CD4-positive, alpha-beta T cell (primary cell): ENCODE measurements around the gene ME1. TPM values are rescaled to one million over a fixed set of nuclear protein-coding genes. Genes with fewer than 3 reads are reported as not detected.

Experiments
- ATAC-seq: fragments of 200-7000 bp; cut with Tn5 transposase; one replicate; pipeline ENCODE4 v1.10.0; 2022; ENCODE audit warnings: mild to moderate bottlenecking; ENCODE audit not compliant: poor library complexity
- CTCF ChIA-PET: fragments of 350-600 bp; sonication (Branson Sonifier 250); formaldehyde crosslinking; loops from one replicate; lab custom pipeline; 2021; ENCODE audit warnings: antibody characterized with exemption, inconsistent platforms; lab: Charles Lee
- POLR2A ChIA-PET: fragments of 350-600 bp; sonication (Branson Sonifier 250); formaldehyde crosslinking; loops from one replicate; lab custom pipeline; 2021; ENCODE audit warnings: antibody characterized with exemption, inconsistent platforms; lab: Charles Lee
- DNase-seq, 14 experiments: peaks; one replicate each; pipeline ENCODE4 v3.0.0-alpha.2; 2013 to 2020; ENCODE audit warnings: mixed read lengths in 2 of 14
- H3K27ac ChIP-seq, 2 donors: one replicate each; pipeline versions ENCODE4 v1.5.1 to v1.7.0; 2013; ENCODE audit warnings: low read length in 2 of 2, low read depth in 1 of 2, mild to moderate bottlenecking in 1 of 2
- H3K27me3 ChIP-seq, 2 experiments: 1 replicate in 1 of 2; 2 replicates in 1 of 2; pipeline versions ENCODE4 v1.6.1 to v1.7.0; 2013; ENCODE audit warnings: low read length in 2 of 2, control low read depth in 1 of 2, mild to moderate bottlenecking in 1 of 2, moderate library complexity in 1 of 2; ENCODE audit not compliant: insufficient read depth in 2 of 2, control insufficient read depth in 1 of 2
- H3K36me3 ChIP-seq: one replicate; pipeline ENCODE4 v1.6.1; 2013; ENCODE audit warnings: low read length, control low read depth; ENCODE audit not compliant: insufficient read depth
- H3K4me1 ChIP-seq: one replicate; pipeline ENCODE4 v1.6.1; 2013; ENCODE audit warnings: low read length, control low read depth; ENCODE audit not compliant: insufficient read depth
- H3K4me3 ChIP-seq: one replicate; pipeline ENCODE4 v1.5.1; 2013; ENCODE audit warnings: mild to moderate bottlenecking, low read length, moderate library complexity
- H3K9me3 ChIP-seq, 2 experiments: 1 replicate in 1 of 2; 2 replicates in 1 of 2; pipeline versions ENCODE4 v1.6.1 to v1.7.0; 2013; ENCODE audit warnings: low read length in 2 of 2, mild to moderate bottlenecking in 2 of 2, control low read depth in 1 of 2, moderate library complexity in 1 of 2; ENCODE audit not compliant: control insufficient read depth in 1 of 2, insufficient read depth in 1 of 2
- H3K27ac Mint-ChIP-seq: one replicate; pipeline ENCODE4 v1.8.0; 2020; ENCODE audit warnings: mixed read lengths
- H3K27me3 Mint-ChIP-seq: one replicate; pipeline ENCODE4 v1.8.0; 2021; ENCODE audit warnings: mixed read lengths
- H3K36me3 Mint-ChIP-seq: one replicate; pipeline ENCODE4 v1.8.0; 2021; ENCODE audit warnings: low read depth, mixed read lengths
- H3K4me1 Mint-ChIP-seq: one replicate; pipeline ENCODE4 v1.8.0; 2021; ENCODE audit warnings: low read depth, mixed read lengths
- H3K4me3 Mint-ChIP-seq: one replicate; pipeline ENCODE4 v1.8.0; 2020; ENCODE audit warnings: mild to moderate bottlenecking, mixed read lengths
- H3K9me3 Mint-ChIP-seq: one replicate; pipeline ENCODE4 v1.8.0; 2020; ENCODE audit warnings: mixed read lengths
- CTCF ChIP-seq: fragments of 200-600 bp; IDR thresholded peaks from one replicate; pipeline ENCODE4 v1.8.0; 2022; ENCODE audit warnings: antibody characterized with exemption, mild to moderate bottlenecking
- intact Hi-C, 2 experiments: fragments of 100-400 bp; cut with DNase I in 1 of 2; cut with micrococcal nuclease in 1 of 2; formaldehyde crosslinking; loops; one replicate each; pipeline versions ENCODE4 v1.15.1 to v1.9.0; 2023 to 2025; cut with DNase I, micrococcal nuclease
- polyA plus RNA-seq, 2 donors: library from polyadenylated mRNA; unstranded; fragments of 120-200 nt; gene quantifications; one replicate each; pipeline ENCODE4 v1.2.1, GENCODE V29; 2013
- total RNA-seq, 174 experiments: library from RNA in 2 of 174; stranded (reverse) in 2 of 174; gene quantifications; one replicate each; pipeline ENCODE4 v1.2.3 and lab custom pipeline; 2021 to 2026

The ME1 gene
- total RNA-seq (not detected), total RNA-seq (lab: John Stamatoyannopoulos, UW) (0 to 5.1 (median 0.59) reads per million in 172 experiments)
- 0.43 TPM for polyA plus RNA-seq (2013, experiment 1 of 2)
- 0.73 TPM for polyA plus RNA-seq (2013, experiment 2 of 2)

GRCh38 chr6:83430611-83431544, at the start of gene ME1:
ME1 (minus strand) TSS chr6:83431051; CDS start chr6:83430954, 97 bp downstream.
- no peaks in the 10 kb centered on the region for H3K9me3 Mint-ChIP-seq
- TF ChIP-seq CTCF: no peak
- H3K4me1 ChIP-seq: no peaks in the 10 kb centered on the region
- POLR2A ChIA-PET: no interaction called here
- no peak for ATAC-seq
- H3K27me3 ChIP-seq: peaks cover 9 to 10% of the 10 kb centered on the region in 2 experiments
- peak in 5 of 14 experiments; percentile 3 to 75 (median 32) for DNase-seq
- no peak within 1 kb of the TSS for H3K27ac Mint-ChIP-seq
- H3K36me3 Mint-ChIP-seq: no peaks in the 10 kb centered on the region
- peak within 1 kb of the TSS; percentile 30 for H3K4me3 ChIP-seq
- CTCF ChIA-PET: no interaction called here
- no peak within 1 kb of the TSS for H3K4me3 Mint-ChIP-seq
- intact Hi-C loops: no loop called here
- H3K27me3 Mint-ChIP-seq: peaks cover 58% of the 10 kb centered on the region
- no peak within 1 kb of the TSS for H3K27ac ChIP-seq
- H3K4me1 Mint-ChIP-seq: no peaks in the 10 kb centered on the region
- H3K9me3 ChIP-seq: peaks cover 0 to 9% of the 10 kb centered on the region in 2 experiments
- H3K36me3 ChIP-seq: no peaks in the 10 kb centered on the region

- no peak overlapping the region for H3K4me3 Mint-ChIP-seq
- Histone ChIP-seq H3K36me3 (no peaks in the 10 kb centered on the region), H3K4me3 (no peak overlapping the region), H3K9me3 (no peaks in the 10 kb centered on the region), H3K27ac (no peak overlapping the region), H3K4me1 (no peaks in the 10 kb centered on the region), H3K27me3 (no peaks in the 10 kb centered on the region)
- H3K27me3 Mint-ChIP-seq: peaks cover 5% of the 10 kb centered on the region
- no peaks in the 10 kb centered on the region for H3K9me3 Mint-ChIP-seq
- intact Hi-C loops: no loop called here
- no peak overlapping the region for H3K27ac Mint-ChIP-seq
- no peaks in the 10 kb centered on the region for H3K4me1 Mint-ChIP-seq
- no peaks in the 10 kb centered on the region for H3K36me3 Mint-ChIP-seq
- CTCF ChIA-PET: no interaction called here
- no peak for TF ChIP-seq CTCF
- POLR2A ChIA-PET: no interaction called here
- DNase-seq (no peak), ATAC-seq (no peak)
These were observed 49.6 kb upstream of the ME1 start for GRCh38 chr6:83480470-83480869.

- CTCF ChIA-PET: no interaction called here
- Histone ChIP-seq H3K9me3 (no peaks in the 10 kb centered on the region), H3K4me1 (no peaks in the 10 kb centered on the region), H3K36me3 (no peaks in the 10 kb centered on the region), H3K27ac (no peak overlapping the region), H3K4me3 (no peak overlapping the region), H3K27me3 (no peaks in the 10 kb centered on the region)
- ATAC-seq (no peak), DNase-seq (no peak)
- intact Hi-C loops: no loop called here
- Mint-ChIP-seq H3K36me3 (no peaks in the 10 kb centered on the region), H3K4me1 (no peaks in the 10 kb centered on the region), H3K27ac (no peak overlapping the region), H3K4me3 (no peak overlapping the region), H3K27me3 (peaks cover 5% of the 10 kb centered on the region), H3K9me3 (no peaks in the 10 kb centered on the region)
- POLR2A ChIA-PET: no interaction called here
- TF ChIP-seq CTCF: no peak
These were observed 48.5 kb upstream of the ME1 start for GRCh38 chr6:83479389-83479788.
